Kidney capillary endothelial cell (primary cell): Measurements from ENCODE around the gene ARSK.
A peak's percentile ranks its signal among the peaks of the same experiment; 100 is the strongest.

ENCODE experiments used
- DNase-seq: peaks from one replicate; pipeline ENCODE4 v3.0.0-alpha.2; 2018; ENCODE audit warnings: low spot score

Gene ARSK

GRCh38 chr5:95565280-95565920 lies 10.5 kb downstream of the ARSK start:
- no peak for DNase-seq

DNA sequence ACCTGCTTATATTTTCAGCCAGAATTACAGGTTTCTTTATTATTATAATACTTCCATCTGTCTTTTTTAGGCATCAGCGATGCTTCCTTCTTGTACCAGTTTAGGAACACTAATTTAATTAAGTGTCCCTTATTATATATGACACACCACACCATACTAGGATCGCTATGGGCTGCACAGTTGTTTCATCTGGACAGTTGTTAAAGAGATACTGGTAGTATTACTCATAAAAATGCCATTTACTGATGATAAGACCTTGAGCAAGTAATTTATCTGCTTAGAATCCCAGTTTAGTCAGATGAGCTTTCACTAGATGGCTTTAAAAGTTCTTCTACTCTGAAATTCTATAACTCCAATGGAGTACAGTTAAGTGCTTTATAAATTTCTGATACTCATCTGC lies 17.1 kb downstream of the ARSK start:
- no peak for DNase-seq

DNA sequence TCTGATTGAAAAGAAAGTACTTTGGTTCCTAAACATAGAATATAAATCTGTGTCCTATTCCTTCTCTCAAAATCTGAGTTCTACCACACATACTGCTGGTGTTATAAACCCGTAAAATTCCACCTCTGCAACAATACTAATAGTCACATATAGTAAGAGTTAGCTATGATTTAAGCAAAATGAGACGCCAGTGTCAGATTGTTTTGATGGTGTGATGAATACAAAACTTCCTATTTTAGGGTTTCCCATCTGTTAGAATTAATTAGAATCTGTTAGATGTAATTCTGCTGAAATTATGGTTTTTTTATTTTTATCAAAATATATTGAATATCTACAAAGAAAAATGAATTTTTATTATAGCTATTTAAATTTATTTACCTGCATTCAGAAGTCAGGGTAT lies 26.7 kb downstream of the ARSK start:
- DNase-seq: no peak

DNA sequence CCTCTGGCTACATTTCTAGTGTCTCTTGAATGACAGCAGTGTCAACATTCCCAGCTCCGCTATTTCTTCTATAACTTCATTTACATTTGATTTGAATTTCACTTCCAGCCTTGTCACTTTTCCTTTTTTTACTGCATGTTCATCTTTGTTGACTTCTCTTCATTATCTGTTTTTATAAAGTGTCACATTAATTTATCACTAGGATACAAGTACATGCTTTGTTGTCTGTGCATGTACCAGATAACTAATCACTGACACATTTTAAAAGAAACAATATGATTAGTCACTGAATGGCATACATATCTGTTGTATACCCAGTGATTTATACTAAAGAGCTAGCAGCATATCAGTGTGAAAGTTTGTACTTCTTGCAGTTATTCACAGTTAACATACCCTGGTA lies 29.1 kb downstream of the ARSK start:
- no peak for DNase-seq

- peak; percentile 3 for DNase-seq
Measured at GRCh38 chr5:95590880-95591279, 36.0 kb downstream of the ARSK start.

- DNase-seq: peak; percentile 90
Measured at GRCh38 chr5:95591490-95591901, 36.6 kb downstream of the ARSK start.

DNA sequence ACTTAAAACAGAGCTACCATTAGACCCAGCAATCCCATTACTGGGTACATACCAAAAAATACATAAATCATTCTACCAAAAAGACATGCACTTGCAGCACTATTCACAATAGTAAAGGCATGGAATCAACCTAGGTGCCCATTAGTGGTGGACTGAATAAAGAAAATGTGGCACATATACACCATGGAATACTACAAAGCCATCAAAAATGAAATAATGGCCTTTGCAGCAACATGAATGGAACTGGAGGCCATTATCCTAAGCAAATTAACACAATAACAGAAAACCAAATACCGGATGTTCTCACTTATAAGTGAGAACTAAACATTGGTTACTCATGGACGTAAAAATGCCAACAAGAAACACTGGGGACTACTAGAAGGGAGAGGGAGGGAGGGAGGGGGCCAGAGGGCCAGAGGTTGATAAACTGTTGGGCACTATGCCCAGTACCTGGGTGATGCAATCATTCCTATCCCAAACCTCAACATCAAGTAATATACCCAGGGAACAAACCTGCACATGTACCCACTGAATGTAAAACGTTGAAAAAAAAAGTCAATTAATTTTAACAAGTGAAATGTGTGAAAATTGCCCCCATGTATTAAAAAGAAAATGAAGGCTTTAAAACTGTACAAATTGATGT lies 40.5 kb downstream of the ARSK start:
- DNase-seq: no peak

DNA sequence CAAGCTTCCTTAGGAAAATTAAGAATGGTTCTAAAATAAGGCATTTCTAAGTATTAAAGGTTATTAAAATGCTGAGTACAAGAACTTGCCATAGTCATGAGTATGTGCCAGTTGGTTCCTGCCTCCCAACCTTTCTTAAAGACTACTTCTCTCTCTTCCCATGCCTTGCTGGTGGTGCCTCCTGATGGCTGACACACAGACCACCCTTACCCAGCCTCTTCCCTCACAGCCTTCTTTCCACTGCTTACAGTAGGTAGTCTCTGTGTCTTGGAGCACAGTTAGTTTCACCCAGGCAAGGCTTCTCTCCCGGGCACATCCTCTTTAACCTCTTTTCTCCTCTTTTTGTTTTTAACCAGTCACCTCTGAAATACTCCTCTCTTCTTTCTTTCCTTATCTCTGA lies 44.4 kb downstream of the ARSK start:
- no peak for DNase-seq

DNA sequence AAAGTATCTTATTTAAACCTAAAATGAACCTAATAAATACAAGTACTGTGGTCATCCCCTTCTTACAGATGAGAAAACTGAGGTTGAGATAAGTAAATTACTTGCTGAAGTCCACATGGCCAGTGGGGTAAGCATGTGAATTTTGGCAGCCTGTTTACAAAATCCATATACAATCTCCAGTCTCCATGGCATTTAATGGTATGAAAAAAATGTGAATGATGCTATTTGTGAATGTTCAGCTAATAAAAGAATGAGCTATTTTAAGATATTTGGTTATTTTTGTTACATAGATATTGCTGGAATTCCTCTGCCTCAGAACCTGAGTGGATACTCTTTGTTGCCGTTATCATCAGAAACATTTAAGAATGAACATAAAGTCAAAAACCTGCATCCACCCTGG lies 45.7 kb downstream of the ARSK start:
- DNase-seq: no peak

DNA sequence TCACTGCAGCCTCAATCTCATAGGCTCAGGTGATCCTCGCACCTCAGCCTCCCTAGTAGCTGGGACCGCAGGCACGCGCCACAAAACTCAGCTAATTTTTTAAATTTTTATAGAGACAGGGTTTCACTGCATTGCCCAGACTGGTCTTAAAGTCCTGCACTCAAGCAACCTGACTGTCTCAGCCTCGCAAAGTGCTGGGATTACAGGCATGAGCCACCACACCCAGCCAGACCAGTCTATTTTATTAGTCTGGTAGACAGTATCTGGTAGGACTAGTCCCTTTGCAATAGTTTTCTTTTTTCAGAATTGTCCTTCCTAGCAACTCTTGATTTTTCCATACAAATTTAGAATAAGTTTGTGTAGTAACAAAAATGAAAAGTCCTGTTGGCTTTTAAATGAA lies 50.9 kb downstream of the ARSK start:
- no peak for DNase-seq

GRCh38 chr5:95606419-95606818 lies 51.5 kb downstream of the ARSK start:
- no peak for DNase-seq

DNA sequence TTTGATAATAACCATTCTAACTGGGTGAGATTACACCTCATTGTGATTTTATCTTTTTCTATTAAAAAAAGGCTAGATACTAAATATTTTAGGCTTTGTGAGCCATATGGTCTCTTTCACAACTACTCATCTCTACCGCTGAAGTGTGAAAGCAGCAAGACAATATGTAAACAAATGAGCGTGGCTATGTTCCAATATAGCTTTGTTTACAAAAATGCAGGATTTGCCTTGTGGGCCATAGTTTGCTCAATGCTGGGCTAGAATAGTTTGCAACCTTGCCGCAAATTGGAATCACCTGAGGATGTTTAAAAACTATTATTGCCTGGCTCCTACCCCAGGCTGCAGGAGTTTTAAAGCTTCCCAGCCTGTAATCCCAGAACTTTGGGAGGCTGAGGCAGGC lies 54.8 kb downstream of the ARSK start:
- DNase-seq: no peak

GRCh38 chr5:95610546-95610945 lies 55.6 kb downstream of the ARSK start:
- DNase-seq: no peak

DNA sequence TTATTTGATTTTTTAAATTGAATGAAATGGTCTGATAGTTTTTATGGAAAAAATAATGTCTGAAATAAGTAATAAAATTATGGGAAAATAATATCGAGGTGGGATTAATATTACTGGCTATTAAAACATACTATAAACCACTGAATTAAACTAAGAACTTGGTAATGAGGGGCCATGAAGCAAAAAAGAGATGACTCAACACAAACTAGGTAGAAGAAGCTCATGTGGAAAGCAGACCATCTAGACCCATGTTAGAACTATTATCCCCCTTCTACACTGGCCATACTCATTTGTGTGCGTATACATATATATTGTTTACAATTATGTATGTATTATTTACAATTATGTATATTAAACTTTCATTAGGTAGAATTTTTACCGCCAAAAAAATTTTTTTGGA lies 56.5 kb downstream of the ARSK start:
- no peak for DNase-seq

GRCh38 chr5:95613514-95613913 lies 58.6 kb downstream of the ARSK start:
- DNase-seq: no peak

- DNase-seq: no peak
Measured at GRCh38 chr5:95615164-95615467, 60.2 kb downstream of the ARSK start.

- DNase-seq: no peak
Measured at GRCh38 chr5:95617057-95617456, 62.2 kb downstream of the ARSK start.

GRCh38 chr5:95619096-95619495 lies 64.2 kb downstream of the ARSK start:
- DNase-seq: peak; percentile 55

DNA sequence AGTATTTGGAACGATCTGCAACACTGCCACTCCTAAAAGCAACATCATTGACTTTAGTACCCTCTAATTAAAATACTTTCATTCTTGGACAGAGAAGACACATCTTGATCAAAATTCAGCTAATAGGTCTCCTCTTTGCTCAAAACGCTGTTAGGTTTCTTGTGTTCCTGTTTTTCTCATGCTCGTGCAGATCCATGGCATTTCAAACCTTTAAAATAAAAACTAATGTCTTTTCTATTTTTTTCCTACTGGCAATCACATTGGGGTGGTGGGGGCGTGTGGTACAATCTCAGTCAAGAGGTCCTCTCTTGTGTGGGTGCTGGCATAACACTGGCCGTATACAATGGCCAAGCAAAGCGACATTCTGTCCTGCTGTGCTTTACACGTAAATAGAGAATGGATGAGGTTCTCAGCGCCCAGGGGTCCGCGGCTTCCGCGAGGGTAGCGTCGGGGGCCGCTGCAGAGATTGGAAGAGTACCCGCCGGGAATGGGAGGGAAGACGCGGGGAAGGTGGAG lies 64.7 kb downstream of the ARSK start:
- DNase-seq: no peak

GRCh38 chr5:95620030-95620869 lies 65.3 kb downstream of the ARSK start, which contains the start of gene GPR150:
TSS of gene GPR150 (plus strand) at chr5:95620087. CDS start at chr5:95620276, 189 bp downstream.
- DNase-seq: peak; percentile 81

GRCh38 chr5:95620870-95621838 lies 66.3 kb downstream of the ARSK start:
- peak; percentile 30 for DNase-seq
